ENCODE results near the gene MACO1.

- TF ChIP-seq RAD21 (IDR thresholded peaks at IDR 0.05; ENCODE audit: low read depth) (no peak), EP300 (IDR thresholded peaks at IDR 0.05; ENCODE audit: borderline replicate concordance) (no peak), CEBPB (IDR thresholded peaks at IDR 0.05) (no peak), TCF12 (IDR thresholded peaks at IDR 0.05; ENCODE audit: low read depth) (no peak), YY1 (IDR thresholded peaks at IDR 0.05; ENCODE audit: low read depth) (no peak), NFIC (IDR thresholded peaks at IDR 0.05) (no peak), TAF1 (IDR thresholded peaks at IDR 0.05; ENCODE audit: low read depth) (no peak), FOXM1 (IDR thresholded peaks at IDR 0.05; ENCODE audit: borderline replicate concordance, low read depth) (no peak), EGR1 (IDR thresholded peaks at IDR 0.05) (no peak)
- TF ChIP-seq, protein P1, sequence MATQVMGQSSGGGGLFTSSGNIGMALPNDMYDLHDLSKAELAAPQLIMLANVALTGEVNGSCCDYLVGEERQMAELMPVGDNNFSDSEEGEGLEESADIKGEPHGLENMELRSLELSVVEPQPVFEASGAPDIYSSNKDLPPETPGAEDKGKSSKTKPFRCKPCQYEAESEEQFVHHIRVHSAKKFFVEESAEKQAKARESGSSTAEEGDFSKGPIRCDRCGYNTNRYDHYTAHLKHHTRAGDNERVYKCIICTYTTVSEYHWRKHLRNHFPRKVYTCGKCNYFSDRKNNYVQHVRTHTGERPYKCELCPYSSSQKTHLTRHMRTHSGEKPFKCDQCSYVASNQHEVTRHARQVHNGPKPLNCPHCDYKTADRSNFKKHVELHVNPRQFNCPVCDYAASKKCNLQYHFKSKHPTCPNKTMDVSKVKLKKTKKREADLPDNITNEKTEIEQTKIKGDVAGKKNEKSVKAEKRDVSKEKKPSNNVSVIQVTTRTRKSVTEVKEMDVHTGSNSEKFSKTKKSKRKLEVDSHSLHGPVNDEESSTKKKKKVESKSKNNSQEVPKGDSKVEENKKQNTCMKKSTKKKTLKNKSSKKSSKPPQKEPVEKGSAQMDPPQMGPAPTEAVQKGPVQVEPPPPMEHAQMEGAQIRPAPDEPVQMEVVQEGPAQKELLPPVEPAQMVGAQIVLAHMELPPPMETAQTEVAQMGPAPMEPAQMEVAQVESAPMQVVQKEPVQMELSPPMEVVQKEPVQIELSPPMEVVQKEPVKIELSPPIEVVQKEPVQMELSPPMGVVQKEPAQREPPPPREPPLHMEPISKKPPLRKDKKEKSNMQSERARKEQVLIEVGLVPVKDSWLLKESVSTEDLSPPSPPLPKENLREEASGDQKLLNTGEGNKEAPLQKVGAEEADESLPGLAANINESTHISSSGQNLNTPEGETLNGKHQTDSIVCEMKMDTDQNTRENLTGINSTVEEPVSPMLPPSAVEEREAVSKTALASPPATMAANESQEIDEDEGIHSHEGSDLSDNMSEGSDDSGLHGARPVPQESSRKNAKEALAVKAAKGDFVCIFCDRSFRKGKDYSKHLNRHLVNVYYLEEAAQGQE (IDR thresholded peaks at IDR 0.05; ENCODE audit: low read depth), result no peak
Measured at GRCh38 chr1:25524568-25525360, 94.1 kb downstream of the MACO1 start.
